GM10248 (cell line): ENCODE measurements around the gene MPL.

Experiments
- CTCF ChIA-PET: fragments of 300-600 bp; sonication (Branson Sonifier 250); formaldehyde crosslinking; extraction: SDS; loops from one replicate; lab custom pipeline; 2021; ENCODE audit warnings: antibody characterized with exemption; lab: Yijun Ruan, JAX
- POLR2A ChIA-PET: fragments of 350-650 bp; sonication (Branson Sonifier 250); formaldehyde crosslinking; extraction: SDS; loops from one replicate; lab custom pipeline; 2020; ENCODE audit warnings: antibody characterized with exemption; lab: Yijun Ruan, JAX
- DNase-seq: peaks from one replicate; pipeline ENCODE4 v3.0.0; 2012; ENCODE audit errors: extremely low spot score
- TF ChIP-seq, protein P1 (sequence below): IDR thresholded peaks from 2 replicates; pipeline ENCODE4 v1.5.1; 2012; ENCODE audit warnings: mild to moderate bottlenecking, low read depth; ENCODE audit errors: extremely low read depth, missing control alignments, control extremely low read depth

MPL gene

DNA sequence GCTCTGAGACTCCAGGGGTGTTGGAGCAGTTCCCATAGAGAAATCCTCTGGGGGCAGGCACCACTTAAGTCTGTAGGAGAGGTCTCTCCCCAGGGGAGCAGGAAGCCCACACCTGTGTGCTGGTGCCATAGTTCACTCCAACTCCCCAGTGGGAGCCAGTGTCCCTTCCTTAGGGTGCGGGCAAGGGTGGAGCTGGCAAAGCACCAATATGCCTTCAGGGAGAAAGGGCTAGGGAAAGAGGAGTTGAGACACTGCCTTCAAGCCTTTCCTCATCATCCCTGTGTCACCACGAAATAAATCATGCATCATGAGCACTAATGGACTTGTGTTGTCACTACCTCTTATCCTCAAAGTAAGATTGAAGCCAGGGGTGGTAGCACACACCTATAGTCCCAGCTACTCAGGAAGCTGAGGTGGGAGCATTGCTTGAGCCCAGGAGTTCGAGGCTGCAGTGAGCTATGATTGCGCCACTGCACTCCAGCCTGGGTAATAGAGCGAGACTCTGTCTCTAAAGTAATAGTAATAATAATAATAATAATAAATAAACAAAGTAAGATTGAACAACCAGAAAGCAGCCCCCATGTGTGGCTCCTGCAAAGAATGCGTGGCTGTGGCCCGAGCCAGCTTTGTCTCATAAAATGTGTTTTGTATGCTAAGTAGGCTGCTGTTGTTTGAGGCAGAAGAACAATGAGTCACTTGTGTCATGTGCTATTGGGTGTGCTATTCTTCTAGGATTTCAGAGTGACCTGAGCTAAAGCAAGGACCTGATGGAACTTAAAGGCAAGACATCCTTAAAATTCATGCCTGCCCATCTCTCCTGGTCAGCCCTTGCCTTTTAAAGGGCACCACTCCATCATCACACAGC is 43.5 kb upstream of the MPL start:
- TF ChIP-seq, protein P1, sequence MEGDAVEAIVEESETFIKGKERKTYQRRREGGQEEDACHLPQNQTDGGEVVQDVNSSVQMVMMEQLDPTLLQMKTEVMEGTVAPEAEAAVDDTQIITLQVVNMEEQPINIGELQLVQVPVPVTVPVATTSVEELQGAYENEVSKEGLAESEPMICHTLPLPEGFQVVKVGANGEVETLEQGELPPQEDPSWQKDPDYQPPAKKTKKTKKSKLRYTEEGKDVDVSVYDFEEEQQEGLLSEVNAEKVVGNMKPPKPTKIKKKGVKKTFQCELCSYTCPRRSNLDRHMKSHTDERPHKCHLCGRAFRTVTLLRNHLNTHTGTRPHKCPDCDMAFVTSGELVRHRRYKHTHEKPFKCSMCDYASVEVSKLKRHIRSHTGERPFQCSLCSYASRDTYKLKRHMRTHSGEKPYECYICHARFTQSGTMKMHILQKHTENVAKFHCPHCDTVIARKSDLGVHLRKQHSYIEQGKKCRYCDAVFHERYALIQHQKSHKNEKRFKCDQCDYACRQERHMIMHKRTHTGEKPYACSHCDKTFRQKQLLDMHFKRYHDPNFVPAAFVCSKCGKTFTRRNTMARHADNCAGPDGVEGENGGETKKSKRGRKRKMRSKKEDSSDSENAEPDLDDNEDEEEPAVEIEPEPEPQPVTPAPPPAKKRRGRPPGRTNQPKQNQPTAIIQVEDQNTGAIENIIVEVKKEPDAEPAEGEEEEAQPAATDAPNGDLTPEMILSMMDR: no peak

DNA sequence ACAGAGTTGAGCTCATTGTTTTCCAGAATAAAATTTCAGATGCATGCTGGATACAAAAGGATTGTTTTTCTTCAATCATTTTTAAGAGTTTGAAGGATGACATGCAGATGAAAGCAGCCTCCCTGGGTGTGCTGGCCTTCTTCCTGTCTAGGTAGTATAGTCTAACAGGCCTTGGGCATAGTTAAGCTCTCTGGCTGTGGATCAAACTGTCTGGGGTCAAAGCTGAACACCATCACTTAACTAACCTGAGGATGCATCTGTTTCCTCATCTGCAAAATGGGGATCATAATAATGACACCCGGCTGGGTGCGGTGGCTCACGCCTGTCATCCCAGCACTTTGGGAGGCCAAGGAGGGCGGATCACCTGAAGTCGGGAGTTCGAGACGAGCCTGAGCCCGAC is 42.9 kb upstream of the MPL start:
- ChIA-PET POLR2A (no interaction called here), CTCF (interaction anchor here (0.8 to 1.6 kb wide), 6 partner anchors 8 to 382 kb away, joined by 3 to 4 read pairs (median 4); partner anchors contain the start of gene C1orf210)
- no peak for DNase-seq
- TF ChIP-seq, protein P1: no peak

More for the DNA sequence above, 43.5 kb upstream of the MPL start:
- no peak for DNase-seq
- ChIA-PET CTCF (interaction anchor here (0.7 to 1.6 kb wide), 5 partner anchors 8 to 639 kb away, joined by 3 to 4 read pairs (median 4); partner anchors contain the start of gene ARTN), POLR2A (no interaction called here)

DNA sequence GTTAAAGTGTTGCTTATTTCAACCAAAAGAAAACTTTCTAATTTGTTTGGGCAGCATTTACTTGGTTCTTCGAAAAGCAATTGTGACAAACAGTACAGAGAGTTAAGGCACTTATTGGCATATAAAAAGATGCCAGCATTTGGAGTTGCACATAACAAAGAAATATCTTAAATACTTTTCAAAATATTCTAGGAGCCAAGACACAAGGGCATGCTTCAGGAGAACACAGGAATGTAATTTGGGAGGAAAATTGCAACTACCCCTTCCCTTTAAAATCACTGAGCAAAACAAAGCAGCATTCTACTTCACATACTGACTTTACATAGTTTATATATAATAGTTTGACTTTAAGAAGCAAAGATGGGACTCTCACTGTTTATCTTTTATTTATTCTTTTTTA is 41.4 kb upstream of the MPL start:
- ChIA-PET POLR2A (no interaction called here), CTCF (interaction anchor here (1.0 to 1.2 kb wide), 2 partner anchors 33 to 58 kb away, joined by 3 to 4 read pairs; no protein-coding TSS in a partner anchor)
- no peak for DNase-seq
- TF ChIP-seq, protein P1: no peak

DNA sequence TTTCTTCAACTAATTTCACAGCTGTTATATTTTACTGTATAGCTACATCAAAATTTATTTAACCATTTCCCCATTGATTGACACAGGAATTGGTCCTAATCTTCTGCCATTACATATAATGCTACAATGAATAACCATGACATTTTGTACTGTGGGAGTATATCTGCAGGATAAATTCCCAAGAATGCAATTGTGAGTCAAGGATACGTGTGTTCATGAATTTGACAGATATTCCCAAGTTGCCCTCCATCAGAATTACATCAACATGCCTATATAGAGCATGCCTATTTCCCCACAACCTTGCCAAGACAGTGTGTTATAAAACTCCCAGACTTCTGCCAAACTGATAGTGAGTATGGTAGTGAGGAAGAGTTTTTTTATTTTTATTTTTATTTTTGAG is 39.6 kb upstream of the MPL start:
- CTCF ChIA-PET: no interaction called here
- DNase-seq: no peak
- POLR2A ChIA-PET: no interaction called here
- TF ChIP-seq, protein P1: no peak

DNA sequence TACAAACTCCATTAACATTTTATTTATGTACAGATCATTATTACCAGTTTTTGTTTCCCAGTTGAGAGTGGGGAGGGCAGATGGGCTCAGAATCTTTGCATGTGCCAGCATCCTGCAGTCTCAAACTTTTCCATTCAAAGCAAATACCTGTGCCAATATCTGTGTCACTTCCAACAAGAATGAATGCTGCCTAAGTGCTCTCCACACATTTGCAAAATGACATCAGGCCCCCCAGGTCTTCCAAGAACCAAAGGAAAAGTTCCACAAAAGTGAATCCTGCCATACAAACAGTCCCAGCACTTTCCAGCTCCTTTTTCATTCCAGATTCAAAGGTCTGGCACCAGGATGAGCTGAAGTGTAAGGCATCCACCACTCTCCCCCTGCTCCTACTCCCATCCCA is 38.5 kb upstream of the MPL start:
- no peak for DNase-seq
- ChIA-PET CTCF (no interaction called here), POLR2A (no interaction called here)
- TF ChIP-seq, protein P1: no peak

DNA sequence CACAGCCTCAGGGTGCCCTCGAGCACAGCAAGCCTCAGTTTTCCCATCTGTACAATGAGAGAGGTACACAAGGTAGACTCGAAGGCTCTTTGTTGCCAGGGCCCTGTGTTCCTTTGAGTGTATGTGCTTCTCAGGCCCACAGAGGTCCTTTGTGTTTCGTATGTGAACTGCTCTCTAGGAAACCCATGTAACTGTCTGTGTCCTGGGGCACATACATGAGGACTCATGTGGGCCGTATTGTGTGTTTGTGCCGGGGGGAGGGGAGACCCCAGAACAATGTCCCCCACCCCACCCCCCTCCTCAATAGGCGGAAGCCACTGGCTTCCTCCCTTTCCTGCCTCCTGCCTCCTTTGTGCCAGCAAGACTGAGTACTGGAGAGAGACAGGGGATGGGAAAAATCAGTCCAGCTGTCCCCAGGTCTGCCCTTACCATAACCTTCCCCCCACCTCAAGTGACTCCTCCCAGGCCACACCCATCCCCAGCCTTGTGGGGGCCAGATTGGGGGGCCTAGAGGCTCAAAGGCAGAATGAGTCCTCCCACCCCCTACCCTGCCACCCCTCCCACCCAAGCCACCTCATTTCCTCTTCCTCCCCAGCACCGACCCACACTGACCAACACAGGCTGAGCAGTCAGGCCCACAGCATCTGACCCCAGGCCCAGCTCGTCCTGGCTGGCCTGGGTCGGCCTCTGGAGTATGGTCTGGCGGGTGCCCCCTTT is 37.1 kb upstream of the MPL start, which contains the start of gene TIE1:
Gene TIE1, plus strand, starts transcription at position 605 of the 717 bp plus-strand sequence. Its CDS starts 90 bp downstream, at position 695.
- DNase-seq: no peak
- ChIA-PET CTCF (no interaction called here), POLR2A (no interaction called here)
- TF ChIP-seq, protein P1: no peak
